GM13976 (cell line): ENCODE data around the gene ALPG.
"Not testable (repeated sequence)": the region's sequence is repeated elsewhere in the genome, so short reads cannot be mapped to it uniquely, and the experiment has no call there.

Experiments
- DNase-seq: peaks from one replicate; pipeline ENCODE4 v3.0.0; 2012; ENCODE audit warnings: low spot score
- CTCF ChIP-seq: IDR thresholded peaks from 2 replicates; pipeline ENCODE4 v1.5.1; 2012; ENCODE audit warnings: borderline replicate concordance, mild to moderate bottlenecking; ENCODE audit not compliant: insufficient read depth; ENCODE audit errors: extremely low read depth, missing control alignments, control extremely low read depth
- in situ Hi-C: fragments of 300-500 bp; cut with MboI; formaldehyde crosslinking; loops from one replicate; pipeline ENCODE4 v1.12.0; 2022; ENCODE audit warnings: low sequenced_read_pairs, mixed read lengths, inconsistent platforms; ENCODE audit not compliant: unreplicated experiment

The ALPG gene

GRCh38 chr2:232431705-232432590 lies 25.3 kb downstream of the ALPG start:
- DNase-seq = no peak
- TF ChIP-seq CTCF = no peak
- in situ Hi-C loops = no loop called here

GRCh38 chr2:232432598-232433184 lies 26.0 kb downstream of the ALPG start:
- DNase-seq = no peak
- TF ChIP-seq CTCF = no peak
- in situ Hi-C loops = no loop called here

GRCh38 chr2:232433622-232434021 lies 27.0 kb downstream of the ALPG start:
- in situ Hi-C loops = not testable (repeated sequence)

GRCh38 chr2:232434091-232434490 lies 27.4 kb downstream of the ALPG start:
- in situ Hi-C loops = no loop called here
- DNase-seq = no peak
- TF ChIP-seq CTCF = no peak

More at GRCh38 chr2:232433622-232434021, 27.0 kb downstream of the ALPG start:
- DNase-seq = not testable (repeated sequence)

GRCh38 chr2:232434563-232435374 lies 28.1 kb downstream of the ALPG start:
- no peak for DNase-seq
- in situ Hi-C loops = no loop called here
- TF ChIP-seq CTCF = no peak

GRCh38 chr2:232435375-232435648 lies 28.7 kb downstream of the ALPG start:
- in situ Hi-C loops = no loop called here

More at GRCh38 chr2:232435375-232435648, 28.7 kb downstream of the ALPG start:
- TF ChIP-seq CTCF = no peak
- no peak for DNase-seq
